Globus pallidus (tissue), 1 donor: ENCODE data around the gene HMGCL.

Experiments used
- DNase-seq: peaks from one replicate; pipeline ENCODE4 v3.0.0-alpha.2; 2015; ENCODE audit warnings: low spot score

HMGCL gene

DNA sequence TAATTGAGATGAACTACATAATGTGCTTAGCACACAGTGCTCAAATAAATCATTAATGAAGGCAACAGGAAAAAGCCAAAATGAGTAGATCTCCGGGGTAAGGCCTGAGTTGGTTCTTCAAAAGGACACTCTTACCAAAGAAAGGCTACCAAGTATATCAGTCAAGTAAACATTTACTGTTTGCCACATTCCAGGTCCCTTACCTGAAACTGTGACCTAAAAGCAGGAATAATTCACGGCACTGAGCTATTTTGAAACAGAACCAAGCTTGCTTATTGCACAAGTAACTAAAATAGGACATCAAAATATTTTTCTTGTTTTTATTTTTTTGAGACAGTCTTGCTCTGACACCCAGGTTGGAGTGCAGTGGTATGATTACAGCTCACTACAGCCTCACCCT is 49.0 kb downstream of the HMGCL start:
- no peak for DNase-seq

DNA sequence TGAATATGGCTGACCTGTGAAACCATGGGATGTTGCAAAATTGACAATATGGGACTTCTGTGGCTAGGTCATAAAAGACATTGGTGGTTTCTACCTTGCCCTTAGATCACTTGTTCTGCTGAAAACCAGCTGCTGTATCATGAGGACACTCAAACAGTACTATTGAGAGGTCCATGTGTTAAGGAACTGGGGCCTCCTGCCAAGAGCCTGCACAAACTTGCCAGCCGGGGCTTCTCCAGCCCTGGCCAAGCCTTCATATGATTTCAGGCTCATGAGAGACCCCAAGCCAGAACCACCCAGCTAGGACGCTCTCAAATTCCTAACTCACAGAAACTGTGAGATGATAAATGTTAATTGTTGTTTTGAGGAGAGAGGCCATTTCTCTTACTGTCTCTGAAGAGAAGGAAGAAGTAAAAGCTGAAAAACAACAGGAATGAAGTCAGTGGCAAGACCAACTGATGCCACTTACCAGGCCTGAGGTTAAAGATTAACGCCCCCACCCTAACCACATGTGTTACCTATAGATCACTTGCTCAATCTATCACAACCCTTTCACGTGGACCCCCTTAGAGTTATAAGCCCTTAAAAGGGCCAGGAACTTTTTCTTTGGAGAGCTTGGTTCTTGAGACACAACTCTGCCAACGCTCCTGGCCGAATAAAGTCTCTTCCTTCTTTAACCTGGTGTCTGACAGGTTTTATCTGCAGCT is 50.9 kb downstream of the HMGCL start:
- no peak for DNase-seq

DNA sequence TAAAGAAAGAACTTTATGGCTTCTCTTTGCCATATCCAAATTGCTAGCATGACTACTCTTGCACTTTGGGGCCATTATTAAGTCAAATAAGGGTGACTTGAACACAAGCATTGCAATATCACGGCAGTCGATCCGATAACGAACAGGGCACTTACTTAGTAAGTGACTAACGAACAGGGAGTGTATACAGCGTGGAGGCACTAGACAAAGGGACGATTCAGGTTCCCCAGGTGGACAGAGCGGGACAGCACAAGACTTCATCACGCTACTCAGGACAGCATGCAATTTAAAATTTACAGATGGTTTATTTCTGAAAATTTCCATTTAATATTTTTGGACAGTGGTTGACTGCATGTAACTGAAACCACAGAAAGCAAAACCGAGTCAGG is 52.4 kb downstream of the HMGCL start:
- DNase-seq, result no peak

DNA sequence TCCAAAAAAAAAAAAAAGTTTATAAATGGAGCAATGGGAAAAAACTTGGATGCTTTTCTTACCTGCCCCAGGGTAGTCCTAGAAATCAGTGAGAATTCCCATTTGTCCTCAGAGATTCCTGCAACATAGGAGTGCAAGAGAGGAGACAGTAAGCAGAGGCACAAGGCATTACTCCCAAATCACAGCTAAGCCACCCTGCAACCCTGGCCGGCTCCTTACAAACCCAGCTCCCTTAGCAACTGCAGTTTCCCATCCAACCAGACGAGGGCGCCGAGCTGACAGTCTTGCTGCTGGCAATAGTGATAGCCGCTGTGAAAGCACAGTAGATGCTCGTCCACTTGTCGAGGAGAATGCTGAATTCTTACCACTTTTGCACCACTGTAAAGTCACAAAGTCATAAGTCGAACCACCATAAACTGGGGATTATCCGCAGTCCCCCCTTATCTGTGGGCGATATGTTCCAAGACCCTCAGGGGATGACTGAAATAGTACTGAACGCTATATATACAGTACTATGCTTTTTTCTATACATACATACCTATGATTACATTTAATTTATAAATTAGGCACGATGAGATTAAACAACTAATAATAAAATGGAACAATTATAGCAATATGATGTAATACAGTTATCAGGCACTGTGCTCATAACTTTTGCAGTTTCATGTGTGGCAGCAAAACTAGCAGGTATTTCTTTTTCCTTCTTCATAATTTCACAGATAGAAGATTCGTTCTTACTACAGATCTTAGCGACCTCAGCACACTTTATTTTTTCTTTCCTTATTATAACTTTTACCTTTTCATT is 53.0 kb downstream of the HMGCL start:
- peak; percentile 65 for DNase-seq

DNA sequence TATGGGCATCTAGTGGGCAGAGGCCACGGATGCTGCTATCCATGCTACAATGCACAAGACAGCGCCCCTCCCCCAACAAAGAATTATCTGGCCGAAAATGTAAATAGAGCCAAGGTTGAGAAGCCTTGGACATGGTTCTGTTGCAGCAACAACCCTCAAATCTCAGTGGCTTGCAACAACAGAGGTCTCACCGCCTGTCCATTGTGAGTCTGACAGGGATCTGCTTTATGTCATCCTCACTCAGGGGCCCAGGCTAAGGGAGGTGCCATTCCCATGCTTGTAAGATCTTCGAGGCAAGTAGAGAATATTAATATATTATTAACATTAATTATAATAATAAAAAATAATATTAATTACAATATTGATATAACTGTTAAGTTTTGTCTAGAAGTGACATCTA is 56.5 kb downstream of the HMGCL start:
- no peak for DNase-seq

DNA sequence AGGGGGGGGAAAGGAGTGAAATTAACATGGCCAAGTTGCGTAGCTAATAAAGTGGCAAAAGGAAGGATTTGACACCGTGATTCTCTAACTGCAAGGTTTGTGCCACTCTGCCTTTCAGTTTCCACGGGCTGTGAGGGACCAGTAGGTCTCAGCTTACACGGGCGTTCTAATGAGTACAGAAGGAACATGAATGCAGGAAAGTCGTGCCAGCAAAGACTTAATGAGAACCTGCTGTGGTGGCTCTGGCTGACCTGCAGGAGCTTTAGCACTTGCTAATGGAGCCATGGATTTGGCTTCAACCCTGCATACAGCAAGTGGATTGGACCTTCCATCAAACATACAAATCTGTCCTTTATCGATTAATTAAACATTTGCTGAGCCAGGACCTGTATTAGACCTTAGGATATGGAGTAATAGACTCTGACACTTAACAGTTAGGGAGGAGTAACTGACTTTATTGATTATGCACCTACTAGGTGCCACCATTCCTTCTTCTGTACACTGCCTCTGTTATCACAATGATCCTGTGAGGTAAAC is 62.1 kb downstream of the HMGCL start:
- no peak for DNase-seq

DNA sequence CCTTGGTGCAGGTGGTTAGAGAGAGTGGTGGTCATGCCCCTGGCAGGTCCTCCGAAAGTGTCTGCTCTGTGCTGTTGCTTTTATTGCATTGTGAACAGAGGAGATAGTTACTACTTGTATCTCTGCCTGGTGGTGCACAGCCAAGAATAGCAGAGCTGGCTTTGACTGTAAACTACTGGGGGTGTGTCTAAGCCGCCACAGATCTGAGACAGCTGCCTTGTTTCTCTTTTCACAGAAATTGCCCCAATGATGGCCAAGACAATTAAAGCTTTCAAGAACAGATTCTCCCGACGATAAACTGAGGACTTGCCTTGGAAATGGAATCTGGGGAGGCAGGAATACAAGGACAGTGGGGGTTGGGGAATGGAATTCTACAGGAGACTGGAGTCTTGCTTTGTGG is 66.0 kb downstream of the HMGCL start:
- peak; percentile 85 for DNase-seq

DNA sequence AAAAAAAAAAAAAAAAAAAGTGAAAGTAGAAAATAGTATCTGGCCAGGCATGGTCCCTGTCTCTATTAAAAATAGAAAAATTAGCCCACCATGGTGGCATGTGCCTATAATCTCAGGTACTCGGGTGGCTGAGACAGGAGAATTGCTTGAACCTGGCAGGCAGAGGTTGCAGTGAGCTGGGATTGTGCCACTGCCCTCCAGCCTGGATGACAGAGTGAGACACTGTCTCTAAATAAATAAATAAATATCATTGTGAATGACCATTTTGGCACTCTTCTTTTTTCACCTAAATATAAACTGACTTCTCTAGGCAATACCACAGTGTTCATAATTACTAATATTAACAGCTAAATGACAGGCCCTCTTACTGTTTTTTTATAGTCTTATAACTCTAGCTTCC is 67.4 kb downstream of the HMGCL start:
- DNase-seq, result no peak

DNA sequence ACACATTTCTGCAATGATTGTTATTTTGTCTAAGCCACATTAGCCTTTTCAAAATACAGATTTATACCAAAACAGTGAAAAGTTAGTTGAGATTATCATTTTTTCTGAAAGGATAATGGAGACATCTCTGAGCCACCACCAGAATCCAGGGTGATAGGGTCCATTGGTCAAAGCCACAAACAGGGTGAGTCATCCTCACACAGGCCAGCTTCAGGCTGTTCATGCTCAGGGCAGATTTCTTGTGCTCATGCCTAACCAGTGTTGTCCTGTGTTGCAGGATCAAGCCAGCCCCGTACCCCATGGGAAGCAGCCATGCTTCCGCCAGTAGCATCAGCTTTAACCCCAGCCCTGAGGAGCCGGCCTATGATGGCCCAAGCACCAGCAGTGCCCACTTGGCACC is 68.6 kb downstream of the HMGCL start:
- no peak for DNase-seq

DNA sequence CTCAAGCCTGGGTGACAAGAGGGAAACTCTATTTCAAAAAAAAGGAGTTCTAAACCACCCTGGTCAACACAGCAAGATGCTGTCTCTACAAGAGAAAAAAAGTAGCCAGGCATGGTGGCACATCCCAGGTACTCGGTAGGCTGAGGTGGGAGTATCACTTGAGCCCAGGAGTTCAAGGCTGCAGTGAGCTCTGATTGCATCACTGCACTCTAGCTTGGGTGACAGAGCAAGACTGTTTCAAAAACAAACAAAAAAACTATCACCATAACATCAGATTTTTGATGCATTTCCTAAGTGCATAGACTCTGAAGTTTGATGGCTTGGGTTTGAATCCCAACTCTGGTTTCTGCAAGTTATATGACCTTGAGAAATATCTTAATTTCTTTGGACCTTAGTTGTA is 72.3 kb downstream of the HMGCL start:
- DNase-seq, result no peak
